Stimulated activated CD8-positive, alpha-beta memory T cell treated with anti-CD3 and anti-CD28 coated beads, Interleukin-15, amount 100 ng/mL, for 24 hours (primary cell): Measurements from ENCODE around the gene SLC37A4.
"Not testable (repeated sequence)": the region's sequence is repeated elsewhere in the genome, so short reads cannot be mapped to it uniquely, and the experiment has no call there.

ENCODE experiments used
- DNase-seq: peaks from one replicate; pipeline ENCODE4 v3.0.0-alpha.2; 2020; ENCODE audit warnings: low read depth

SLC37A4 gene

DNA sequence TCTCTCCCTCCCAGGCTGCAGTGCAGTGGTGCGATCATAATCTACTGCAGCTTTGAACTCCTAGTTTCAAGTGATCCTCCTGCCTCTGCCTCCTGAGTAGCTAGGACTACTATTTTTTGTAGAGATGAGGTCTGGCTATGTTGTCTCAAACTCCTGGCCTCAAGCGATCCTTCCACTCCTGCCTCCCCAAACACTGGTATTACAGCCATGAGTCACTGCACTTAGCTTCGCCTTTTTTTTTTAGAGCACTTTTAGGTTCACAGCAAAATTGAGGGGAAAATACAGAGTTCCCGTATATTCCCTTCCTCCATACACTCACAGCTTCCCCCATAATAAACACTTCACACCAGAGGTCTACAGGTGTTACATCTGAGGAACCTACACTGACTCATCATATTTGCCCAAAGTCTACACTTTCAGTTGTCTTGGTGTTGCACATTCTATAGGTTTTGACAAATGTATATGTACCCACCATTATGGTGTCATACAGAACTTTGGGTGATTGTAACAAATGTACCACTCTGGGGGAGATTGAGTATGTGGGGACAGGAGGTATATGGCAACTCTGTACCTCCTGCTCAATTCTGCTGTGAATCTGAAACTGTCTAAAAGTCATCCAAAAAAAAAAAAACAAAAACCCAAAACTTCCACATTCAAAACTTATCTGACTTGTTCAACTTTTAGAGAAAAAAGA is 11.3 kb upstream of the SLC37A4 start:
- DNase-seq = no peak

- not testable (repeated sequence) for DNase-seq
Measured at GRCh38 chr11:119039471-119039870, 8.8 kb upstream of the SLC37A4 start.

DNA sequence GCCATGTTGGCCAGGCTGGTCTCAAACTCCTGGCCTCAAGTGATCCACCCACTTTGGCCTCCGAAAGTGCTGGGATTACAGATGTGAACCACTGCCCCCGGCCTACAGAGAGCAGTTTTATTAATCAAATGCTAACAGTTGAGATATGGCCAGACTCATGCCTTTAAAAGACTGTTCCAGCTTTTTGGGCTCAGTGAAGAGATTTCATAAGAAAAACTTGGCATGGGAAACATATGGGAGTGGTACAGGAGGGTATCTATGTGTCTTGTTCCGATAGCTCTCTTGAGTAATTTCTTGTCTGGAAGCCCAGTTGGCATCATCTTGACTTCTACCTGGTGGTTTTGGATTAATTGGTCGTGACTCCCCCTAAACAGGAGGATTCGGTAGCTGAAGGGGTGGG is 8.2 kb upstream of the SLC37A4 start:
- DNase-seq = no peak

DNA sequence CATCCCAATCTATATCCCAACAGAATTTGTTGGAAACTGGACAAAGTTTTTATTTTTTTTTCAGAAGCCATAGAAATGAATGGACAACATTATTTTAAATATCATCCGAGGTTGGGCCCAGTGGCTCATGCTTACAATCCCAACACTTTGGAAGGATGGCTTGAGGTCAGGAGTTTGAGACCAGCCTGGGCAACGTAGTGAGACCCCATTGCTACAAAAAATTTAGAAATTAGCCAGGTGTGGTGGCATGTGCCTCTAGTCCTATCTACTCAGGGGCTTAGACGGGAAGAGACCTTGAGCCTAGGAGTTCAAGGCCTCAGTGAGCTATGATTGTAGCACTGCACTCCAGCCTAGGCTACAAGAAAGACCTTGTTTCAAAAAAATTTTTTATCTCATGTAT is 4.1 kb upstream of the SLC37A4 start:
- DNase-seq = no peak

DNA sequence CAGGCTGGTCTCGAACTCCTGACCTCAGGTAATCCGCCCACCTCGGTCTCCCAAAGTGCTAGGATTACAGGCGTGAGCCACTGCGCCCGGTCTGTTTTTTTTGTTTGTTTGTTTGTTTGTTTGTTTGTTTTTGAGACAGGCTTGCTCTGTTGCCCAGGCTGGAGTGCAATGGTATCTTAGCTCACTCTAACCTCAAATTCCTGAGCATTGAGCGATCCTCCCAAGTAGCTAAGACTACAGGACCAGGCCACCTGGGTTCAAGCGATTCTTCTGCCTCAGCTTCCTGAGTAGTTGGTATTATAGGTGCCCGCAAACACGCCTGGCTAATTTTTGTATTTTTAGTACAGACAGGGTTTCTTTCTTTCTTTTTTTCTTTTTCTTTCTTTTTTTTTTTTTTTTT is 2.7 kb upstream of the SLC37A4 start:
- DNase-seq = not testable (repeated sequence)

GRCh38 chr11:119031912-119032280 is 1.2 kb upstream of the SLC37A4 start:
- no peak for DNase-seq

- no peak for DNase-seq
Measured at GRCh38 chr11:119030029-119030328, 698 bp downstream of the SLC37A4 start.

DNA sequence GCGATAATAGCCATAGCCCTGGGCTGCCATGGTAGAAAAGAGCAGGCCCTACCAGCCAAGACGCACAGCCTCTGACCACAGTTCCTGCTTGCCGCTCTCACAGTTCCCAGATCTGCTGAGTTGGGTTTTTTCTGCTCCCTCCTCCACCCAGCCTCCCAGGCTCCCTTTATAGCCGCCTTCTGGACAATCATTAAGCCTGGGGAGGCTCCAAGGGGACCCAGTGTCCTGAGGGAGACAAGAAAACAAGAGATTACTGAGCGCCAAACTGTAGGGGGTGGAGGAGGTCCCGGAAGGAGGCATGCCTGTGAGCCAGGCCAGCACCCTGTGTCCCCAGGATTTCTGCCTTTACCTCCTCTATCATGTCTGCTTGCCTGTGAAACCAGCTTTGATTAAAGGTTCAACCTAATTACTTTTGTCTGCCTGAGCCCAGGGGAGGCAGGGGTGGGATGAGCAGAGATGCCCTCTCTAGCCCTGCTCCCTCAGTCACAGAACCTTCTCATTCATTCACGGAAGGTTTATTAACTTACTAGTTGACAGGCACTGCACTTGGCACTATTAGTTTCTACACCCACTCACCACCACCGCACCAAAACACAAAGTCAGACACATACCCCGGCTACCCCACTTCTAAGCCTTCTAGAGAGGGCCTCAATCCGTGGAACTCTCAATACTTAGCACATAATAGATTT is 1.2 kb downstream of the SLC37A4 start:
- no peak for DNase-seq

- no peak for DNase-seq
Measured at GRCh38 chr11:119029069-119029339, 1.7 kb downstream of the SLC37A4 start.

- DNase-seq = no peak
Measured at GRCh38 chr11:119028346-119029068, 2.2 kb downstream of the SLC37A4 start.

DNA sequence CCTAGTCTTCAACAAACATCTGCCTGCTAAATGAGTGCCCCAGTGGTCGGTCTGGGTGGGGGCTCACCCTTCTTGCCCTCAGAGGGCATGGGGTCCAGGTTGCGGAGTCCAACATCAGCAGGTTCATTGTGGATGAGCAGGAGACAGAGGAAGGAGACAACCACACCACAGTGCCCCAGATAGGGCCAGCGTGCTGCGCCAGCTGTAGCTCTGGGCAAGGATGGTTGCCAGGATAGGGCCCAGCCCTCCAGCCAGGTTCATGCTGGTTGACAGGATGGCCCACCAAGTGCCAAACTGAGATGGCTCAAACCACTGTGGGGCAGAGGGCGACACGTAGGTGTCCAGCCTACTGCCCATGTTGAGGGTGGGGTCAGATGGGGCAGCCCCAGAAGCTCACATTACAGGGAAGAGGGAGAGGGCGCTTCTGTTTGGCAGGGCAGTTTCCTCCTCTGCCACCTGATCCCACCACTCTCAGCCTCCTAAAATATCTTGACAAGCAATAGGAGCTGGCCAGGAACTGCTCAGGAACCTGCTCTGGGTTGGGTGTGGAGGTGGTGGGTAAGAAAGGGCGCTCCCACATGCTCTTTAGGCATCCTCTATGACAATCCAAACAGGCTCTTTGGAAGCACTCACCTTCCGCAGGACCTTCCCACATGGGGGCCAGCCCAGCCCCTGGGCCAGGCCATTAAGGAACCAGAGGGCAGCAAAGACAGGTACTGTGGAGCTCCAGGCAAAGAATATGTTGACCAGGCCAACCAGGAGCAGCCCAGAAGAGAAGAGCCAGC is 2.9 kb downstream of the SLC37A4 start:
- DNase-seq = no peak

- no peak for DNase-seq
Measured at GRCh38 chr11:119026970-119027369, 3.7 kb downstream of the SLC37A4 start.

DNA sequence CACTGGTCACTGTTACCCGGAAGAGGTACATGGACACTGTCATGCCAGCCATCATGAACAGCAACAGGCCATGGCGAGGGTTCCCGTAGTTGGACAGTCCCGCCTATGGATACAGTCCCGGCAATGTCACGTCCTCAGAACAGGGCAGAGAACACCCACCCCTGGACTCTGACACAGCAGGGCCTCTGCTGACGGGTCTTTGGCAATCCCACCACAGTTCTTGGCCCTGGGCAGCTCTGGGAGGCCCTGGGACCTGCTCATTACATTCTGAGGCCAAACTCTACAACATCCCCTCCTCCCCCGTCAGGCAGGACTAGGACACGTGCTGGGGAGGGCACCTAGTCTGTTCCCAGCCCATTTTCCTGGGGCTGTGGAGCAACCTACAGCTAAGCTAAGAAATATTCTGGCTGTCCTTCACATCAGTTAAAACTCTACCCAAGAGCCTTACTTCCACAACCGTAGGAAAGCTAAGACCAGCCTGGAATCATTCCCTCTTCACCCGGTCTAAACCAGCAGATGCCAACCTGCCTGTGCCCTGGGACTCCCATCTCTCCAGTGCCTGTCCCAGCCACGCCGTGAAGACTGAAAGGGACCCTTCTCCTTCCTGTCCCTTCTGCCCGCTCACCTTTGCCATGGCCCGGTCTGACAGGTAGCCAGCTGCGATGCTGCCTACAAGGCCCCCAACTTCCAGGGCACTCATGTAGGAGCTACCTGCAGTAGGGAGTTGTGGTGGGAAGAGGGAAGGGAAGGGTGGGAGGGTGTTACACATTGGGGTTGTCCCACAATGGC is 4.5 kb downstream of the SLC37A4 start:
- DNase-seq = no peak

GRCh38 chr11:119025541-119025940 is 5.1 kb downstream of the SLC37A4 start:
- DNase-seq = no peak

GRCh38 chr11:119025099-119025473 is 5.6 kb downstream of the SLC37A4 start:
- no peak for DNase-seq

- no peak for DNase-seq
Measured at GRCh38 chr11:119024430-119025098, 6.1 kb downstream of the SLC37A4 start.

GRCh38 chr11:119023741-119024140 is 6.9 kb downstream of the SLC37A4 start:
- DNase-seq = no peak

GRCh38 chr11:119021631-119022030 is 9.0 kb downstream of the SLC37A4 start:
- no peak for DNase-seq

DNA sequence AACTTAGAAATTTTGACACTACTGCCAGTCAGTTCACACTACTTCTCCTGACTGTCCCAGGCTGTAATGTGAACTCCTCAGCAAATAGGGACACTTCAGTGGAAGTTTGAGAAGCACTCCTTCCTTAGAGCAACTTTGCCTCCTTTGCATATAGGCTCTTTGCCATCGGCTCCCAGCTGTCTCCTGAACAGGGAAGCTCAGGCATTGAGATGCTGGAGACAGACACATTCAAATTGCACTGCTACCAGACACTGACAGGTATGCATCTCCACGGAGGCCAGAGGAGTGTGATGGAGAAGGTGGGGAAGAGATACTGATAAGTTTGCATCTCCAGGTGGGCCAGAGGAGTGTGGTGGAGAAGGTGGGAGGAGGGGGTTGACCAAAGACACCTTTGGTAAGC is 10.7 kb downstream of the SLC37A4 start:
- no peak for DNase-seq

- DNase-seq = peak; percentile 79
Measured at GRCh38 chr11:119018074-119018938, 12.4 kb downstream of the SLC37A4 start, which contains the start of the genes RPS25 and TRAPPC4. Gene RPS25, minus strand, starts transcription at chr11:119018343. Its CDS starts 59 bp downstream, at chr11:119018284. Gene TRAPPC4, plus strand, starts transcription at chr11:119018766. Its CDS starts 30 bp downstream, at chr11:119018796.
